GM12878 (cell line): ENCODE measurements around the gene PRUNE2. TPM values are rescaled to one million over a fixed set of nuclear protein-coding genes. Genes with fewer than 3 reads are reported as not detected.
A peak's percentile ranks its signal among the peaks of the same experiment; 100 is the strongest.

Experiments
- ATAC-seq: fragments of 200-7000 bp; cut with Tn5 transposase; 3 replicates; pipeline ENCODE4 v1.9.1; 2020; ENCODE audit warnings: mild to moderate bottlenecking, moderate library complexity
- BruUV-seq: library from RNA; stranded (reverse); fragments of 400-500 nt; replicated peaks from 2 replicates; lab custom pipeline; 2021; lab: Mats Ljungman, UMichigan
- CTCF ChIA-PET: fragments of 300-600 bp; sonication (Branson Sonifier 250); formaldehyde crosslinking; extraction: SDS; loops from one replicate; lab custom pipeline; 2021; ENCODE audit warnings: inconsistent platforms; lab: Yijun Ruan, JAX
- POLR2A ChIA-PET: fragments of 350-600 bp; formaldehyde crosslinking; extraction: SDS; loops from one replicate; lab custom pipeline; 2021; ENCODE audit warnings: inconsistent platforms; lab: Charles Lee
- RAD21 ChIA-PET: fragments of 300-600 bp; sonication (Branson Sonifier 250); formaldehyde crosslinking; loops from one replicate; lab custom pipeline; 2023; ENCODE audit warnings: antibody characterized with exemption; ENCODE audit not compliant: unreplicated experiment; lab: Charles Lee
- SMC1A ChIA-PET: fragments of 300-600 bp; sonication (Branson Sonifier 250); formaldehyde crosslinking; loops from one replicate; lab custom pipeline; 2023; ENCODE audit not compliant: unreplicated experiment, uncharacterized antibody; lab: Charles Lee
- DNase-seq: peaks from one replicate; pipeline ENCODE4 v3.0.0-alpha.2; 2011; ENCODE audit warnings: low read depth, low spot score
- FAIRE-seq: peaks from 3 replicates; lab custom pipeline; 2011; peaks lifted over from hg19 to GRCh38; lab: Jason Lieb, UNC
- H2AFZ ChIP-seq: 2 replicates; pipeline ENCODE4 v1.6.0; 2011; ENCODE audit warnings: low read depth, low read length, control low read depth; ENCODE audit not compliant: control insufficient read depth
- H3K27ac ChIP-seq: 2 replicates; pipeline ENCODE4 v1.5.1; 2011; ENCODE audit warnings: control low read depth; ENCODE audit not compliant: control insufficient read depth, insufficient read depth
- H3K27me3 ChIP-seq, 2 experiments: replicated peaks in 1 of 2; 2 replicates each; pipeline versions ENCODE4 v1.6.0 to v1.6.1; 2011; ENCODE audit warnings: low read length in 1 of 2; ENCODE audit not compliant: control insufficient read depth in 2 of 2, insufficient read depth in 2 of 2
- H3K36me3 ChIP-seq, 2 experiments: 2 replicates each; pipeline ENCODE4 v1.5.1; 2011; ENCODE audit warnings: low read length in 1 of 2; ENCODE audit not compliant: control insufficient read depth in 2 of 2, insufficient read depth in 2 of 2
- H3K4me1 ChIP-seq: 2 replicates; pipeline ENCODE4 v1.6.1; 2011; ENCODE audit warnings: mild to moderate bottlenecking, low read length, moderate library complexity, mixed read lengths; ENCODE audit not compliant: control insufficient read depth, insufficient read depth
- H3K4me2 ChIP-seq: 2 replicates; pipeline ENCODE4 v1.6.0; 2011; ENCODE audit warnings: control low read depth; ENCODE audit not compliant: control insufficient read depth, insufficient read depth
- H3K4me3 ChIP-seq: fragments of 200-600 bp; sonication (generic); 2 replicates; pipeline ENCODE4 v1.5.1; 2016
- H3K79me2 ChIP-seq: 2 replicates; pipeline ENCODE4 v1.6.0; 2011; ENCODE audit warnings: low read length; ENCODE audit not compliant: control insufficient read depth, insufficient read depth
- H3K9ac ChIP-seq: 2 replicates; pipeline ENCODE4 v1.8.0; 2011; ENCODE audit warnings: low read length, control low read depth, mixed read lengths; ENCODE audit not compliant: control insufficient read depth, insufficient read depth
- H3K9me3 ChIP-seq: replicated peaks from 3 replicates; pipeline ENCODE4 v1.5.1; 2011; ENCODE audit warnings: mild to moderate bottlenecking, low read length; ENCODE audit not compliant: control insufficient read depth, insufficient read depth
- H4K20me1 ChIP-seq: 2 replicates; pipeline ENCODE4 v1.6.0; 2011; ENCODE audit not compliant: control insufficient read depth, insufficient read depth
- CBX5 ChIP-seq: sonication (generic); IDR thresholded peaks from 2 replicates; pipeline ENCODE4 v1.6.1; 2016; ENCODE audit warnings: low read depth, moderate library complexity, mild to moderate bottlenecking, inconsistent platforms
- CREM ChIP-seq: IDR thresholded peaks from 2 replicates; pipeline ENCODE4 v1.6.1; 2014; ENCODE audit warnings: antibody characterized with exemption, low read depth
- RAD21 ChIP-seq: IDR thresholded peaks from 2 replicates; pipeline ENCODE4 v1.6.1; 2011; ENCODE audit warnings: mild to moderate bottlenecking, low read depth, low read length, moderate library complexity; ENCODE audit not compliant: insufficient read depth
- SMC3 ChIP-seq: IDR thresholded peaks from 2 replicates; pipeline ENCODE4 v1.6.1; 2011; ENCODE audit warnings: low read length, improper control_type of control experiment, borderline replicate concordance
- WGBS: methylation state at CpG from one replicate; pipeline ENCODE4 v1.1.6; 2016; ENCODE audit warnings: low lambda C conversion rate; ENCODE audit not compliant: insufficient replicate concordance, insufficient coverage; ENCODE audit errors: missing lambda C conversion rate; 5-methylcytosine and 5-hydroxymethylcytosine counted together
- in situ Hi-C: fragments of 300-500 bp; cut with MboI; formaldehyde crosslinking; loops from 9 replicates; pipeline ENCODE4 v1.14.3; 2018; ENCODE audit warnings: mixed read lengths
- intact Hi-C: fragments of 100-400 bp; cut with micrococcal nuclease; formaldehyde crosslinking; loops from one replicate; pipeline ENCODE4 v1.14.2; 2022; ENCODE audit not compliant: unreplicated experiment
- polyA plus RNA-seq, 11 experiments: library from polyadenylated mRNA; depleted of rRNA in 4 of 11; unstranded in 6 of 11; stranded (reverse) in 5 of 11; fragments of >200 nt; fragmentation: Nextera tagmentation in 4 of 11; fragmentation: Illumina TruSeq in 1 of 11; extraction: Ambion mirVana in 4 of 11; extraction: Trizol in 1 of 11; gene quantifications; 1 replicate in 1 of 11; 2 replicates in 10 of 11; pipeline versions ENCODE4 v1.2.1 to v1.2.3, GENCODE V29; 2011 to 2016; ENCODE audit warnings: inconsistent platforms in 2 of 11, missing spikeins in 2 of 11, low read depth in 1 of 11
- total RNA-seq, 4 experiments: library from RNA; depleted of rRNA in 3 of 4; stranded (reverse); fragments of >200 nt in 3 of 4; fragmentation: Illumina TruSeq in 1 of 4; extraction: Trizol in 1 of 4; gene quantifications; 2 replicates each; pipeline versions ENCODE4 v1.2.1 to v1.2.3, GENCODE V29; 2013 to 2021
- TF ChIP-seq, protein P1 (sequence below), 3 experiments: IDR thresholded peaks in 2 of 3; conservative IDR thresholded peaks in 1 of 3; 2 replicates each; pipeline ENCODE4 v1.5.1; 2011; ENCODE audit warnings: low read depth in 3 of 3, low read length in 3 of 3, mild to moderate bottlenecking in 3 of 3, control low read depth in 2 of 3, moderate library complexity in 2 of 3, inconsistent platforms in 1 of 3, mixed read lengths in 1 of 3; ENCODE audit not compliant: control insufficient read depth in 2 of 3, insufficient read depth in 1 of 3; ENCODE audit errors: extremely low read depth in 1 of 3

Gene PRUNE2
- total and polyA plus RNA-seq, 10 of the 15 experiments (the other 5 are each of a cell fraction or from before 2014, with no cell fraction given), result 0.07 to 0.63 (median 0.25) TPM

DNA sequence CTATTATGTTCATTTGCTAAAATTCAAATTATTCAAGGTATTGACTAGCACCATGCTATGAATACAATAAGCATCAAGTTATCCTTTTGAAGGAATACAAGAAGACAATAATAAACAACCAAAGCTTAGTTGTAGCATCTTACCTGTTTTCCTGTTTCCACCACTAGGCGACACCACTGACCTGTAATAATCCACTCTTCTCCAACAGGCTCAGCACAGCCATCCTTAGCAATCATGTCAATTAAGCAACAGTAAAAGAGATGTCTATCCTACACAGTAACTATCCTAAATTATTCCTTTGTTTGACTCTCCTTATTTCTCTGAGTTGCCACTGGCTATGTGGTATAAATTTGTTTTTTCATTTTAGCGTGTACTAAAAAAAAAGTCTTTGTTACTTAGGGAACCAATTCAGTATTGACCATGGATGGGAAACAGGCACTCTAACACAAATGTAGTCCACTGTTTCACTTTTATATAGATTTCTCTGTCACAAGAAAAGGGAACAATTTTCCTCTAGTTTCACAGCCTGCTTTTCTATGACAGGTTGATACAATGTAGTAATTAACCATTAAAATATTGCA is 95.4 kb downstream of the PRUNE2 start:
- intact Hi-C loops (loop anchor here (1.0 kb wide), 3 partner anchors 177 to 341 kb away; no protein-coding TSS in a partner anchor), in situ Hi-C loops (loop anchor here (25.0 kb wide), 1 partner anchor 352 kb away; no protein-coding TSS in a partner anchor)
- no peak overlapping the region for H2AFZ ChIP-seq
- H3K79me2 ChIP-seq, result no peaks in the 10 kb centered on the region
- no TSS peak for BruUV-seq
- H3K4me2 ChIP-seq, result no peak overlapping the region
- no peaks in the 10 kb centered on the region for H3K4me1 ChIP-seq
- POLR2A ChIA-PET, result no interaction called here
- TF ChIP-seq RAD21 (peak; percentile 95), CREM (no peak), SMC3 (peak; percentile 92; the same call in 1 of the 2 replicates), CBX5 (no peak)
- TF ChIP-seq, protein P1, sequence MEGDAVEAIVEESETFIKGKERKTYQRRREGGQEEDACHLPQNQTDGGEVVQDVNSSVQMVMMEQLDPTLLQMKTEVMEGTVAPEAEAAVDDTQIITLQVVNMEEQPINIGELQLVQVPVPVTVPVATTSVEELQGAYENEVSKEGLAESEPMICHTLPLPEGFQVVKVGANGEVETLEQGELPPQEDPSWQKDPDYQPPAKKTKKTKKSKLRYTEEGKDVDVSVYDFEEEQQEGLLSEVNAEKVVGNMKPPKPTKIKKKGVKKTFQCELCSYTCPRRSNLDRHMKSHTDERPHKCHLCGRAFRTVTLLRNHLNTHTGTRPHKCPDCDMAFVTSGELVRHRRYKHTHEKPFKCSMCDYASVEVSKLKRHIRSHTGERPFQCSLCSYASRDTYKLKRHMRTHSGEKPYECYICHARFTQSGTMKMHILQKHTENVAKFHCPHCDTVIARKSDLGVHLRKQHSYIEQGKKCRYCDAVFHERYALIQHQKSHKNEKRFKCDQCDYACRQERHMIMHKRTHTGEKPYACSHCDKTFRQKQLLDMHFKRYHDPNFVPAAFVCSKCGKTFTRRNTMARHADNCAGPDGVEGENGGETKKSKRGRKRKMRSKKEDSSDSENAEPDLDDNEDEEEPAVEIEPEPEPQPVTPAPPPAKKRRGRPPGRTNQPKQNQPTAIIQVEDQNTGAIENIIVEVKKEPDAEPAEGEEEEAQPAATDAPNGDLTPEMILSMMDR (IDR thresholded peaks at IDR 0.05 in 2 of 3, conservative IDR thresholded peaks at IDR 0.05 in 1 of 3; ENCODE audit: control insufficient read depth in 2 of 3, extremely low read depth in 1 of 3, insufficient read depth in 1 of 3, low read depth in 3 of 3, low read length in 3 of 3), result peak; percentile 78 to 92 (median 88)
- ATAC-seq (peak; percentile 85), FAIRE-seq (peak; percentile 75), DNase-seq (no peak)
- CTCF ChIA-PET, result interaction anchor here (0.9 to 5.3 kb wide), 11 partner anchors 49 to 341 kb away, joined by 3 to 56 read pairs (median 4); no protein-coding TSS in a partner anchor
- H3K4me3 ChIP-seq, result no peak overlapping the region
- no peaks in the 10 kb centered on the region for H3K9me3 ChIP-seq
- H4K20me1 ChIP-seq, result no peaks in the 10 kb centered on the region
- H3K36me3 ChIP-seq, result no peaks in the 10 kb centered on the region
- no peaks in the 10 kb centered on the region; a peak in 1 of 4 replicates for H3K27me3 ChIP-seq
- RAD21 ChIA-PET, result interaction anchor here (1.0 to 3.6 kb wide), 5 partner anchors 176 to 340 kb away, joined by 5 to 17 read pairs (median 8); no protein-coding TSS in a partner anchor
- WGBS, result 24% methylated on average over 2 of the region's 2 CpGs
- H3K27ac ChIP-seq, result no peak overlapping the region
- H3K9ac ChIP-seq, result no peak overlapping the region
- SMC1A ChIA-PET, result interaction anchor here (0.7 to 1.6 kb wide), 6 partner anchors 9 to 341 kb away, joined by 3 to 8 read pairs (median 4); no protein-coding TSS in a partner anchor
